ENCODE data around the gene CLTB.

- TF ChIP-seq TAF1 (IDR thresholded peaks at IDR 0.05; ENCODE audit: borderline replicate concordance, low read depth, low read length): no peak
- TF ChIP-seq POLR2A (IDR thresholded peaks at IDR 0.05; ENCODE audit: low read depth, low read length): no peak
Measured at GRCh38 chr5:176407456-176408251, 8.7 kb downstream of the CLTB start.

Measured in GM12878 (cell line).